ENCODE results near the gene GPR55.

Gene GPR55

DNA sequence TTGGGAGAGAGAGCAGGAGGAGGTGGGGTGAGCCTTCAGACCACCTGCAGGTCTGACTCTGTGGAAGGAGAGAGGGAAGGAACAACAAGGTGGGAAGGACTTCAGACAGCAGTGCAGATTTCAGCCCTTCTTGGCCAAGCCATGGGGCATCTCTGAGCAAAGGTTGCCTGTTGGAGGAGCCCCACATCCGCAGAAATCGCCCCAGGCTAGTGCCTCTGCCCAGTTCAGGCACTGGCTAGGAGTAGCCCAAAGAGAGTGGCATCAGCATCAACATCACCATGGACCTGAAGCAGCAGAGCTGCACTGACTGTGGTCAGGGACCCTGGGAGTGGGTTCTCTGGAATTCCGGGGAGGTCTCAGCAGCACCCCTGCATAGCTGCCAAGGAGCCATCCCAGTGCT is 10.2 kb downstream of the GPR55 start:
- DNase-seq: no peak

DNA sequence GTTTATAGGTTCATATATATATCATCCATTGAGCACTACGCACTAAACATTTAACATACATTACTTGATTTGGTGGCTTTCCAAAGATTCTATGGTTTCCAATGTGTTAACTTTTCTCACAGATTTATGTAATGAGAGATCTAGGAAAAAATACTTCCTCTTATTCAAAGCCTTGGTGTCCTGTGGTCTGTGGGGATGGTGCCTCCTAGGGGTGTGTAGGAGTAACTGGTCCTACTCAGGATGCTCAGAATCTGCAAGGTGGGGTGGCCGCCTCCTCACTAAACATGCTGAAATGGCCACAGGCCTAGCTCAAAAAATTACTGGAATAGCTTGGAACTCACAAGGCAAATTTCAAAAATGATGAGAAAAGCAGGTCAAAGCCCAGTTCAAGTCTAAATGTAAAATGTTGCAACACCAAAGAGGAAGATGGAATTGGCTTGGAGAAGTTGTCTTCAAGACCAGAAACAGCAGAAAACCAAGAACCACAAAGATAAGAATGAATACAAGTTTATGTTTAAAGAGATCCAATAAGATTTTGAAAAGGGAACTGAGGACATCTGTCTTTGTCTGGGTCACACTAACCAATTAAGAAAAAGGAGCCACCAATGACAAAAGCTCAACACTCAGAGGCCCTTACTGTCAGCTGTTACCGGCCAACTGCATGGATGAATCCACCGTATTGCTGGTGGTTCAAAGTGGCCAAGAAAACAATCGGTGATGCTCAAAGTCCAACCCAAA is 11.5 kb downstream of the GPR55 start:
- DNase-seq: peak; percentile 47

DNA sequence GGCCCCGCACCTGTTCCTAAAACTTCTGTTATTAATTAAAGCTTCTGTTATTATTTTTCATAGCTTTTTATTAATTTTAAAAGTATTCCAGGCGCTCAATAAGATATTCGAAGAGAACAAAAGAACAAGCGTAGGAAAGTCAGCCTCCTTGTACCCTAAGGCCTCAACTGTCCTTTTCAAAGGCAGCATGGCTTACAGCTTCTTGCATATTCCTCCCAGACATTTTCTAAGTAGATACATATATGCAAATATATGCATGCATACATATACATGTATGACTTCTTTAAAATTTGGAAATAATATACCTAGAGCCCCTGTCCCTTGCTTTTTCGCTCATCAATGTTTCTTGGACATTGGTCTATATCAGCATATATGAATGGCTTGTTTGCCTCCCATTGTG is 12.3 kb downstream of the GPR55 start:
- DNase-seq: no peak

DNA sequence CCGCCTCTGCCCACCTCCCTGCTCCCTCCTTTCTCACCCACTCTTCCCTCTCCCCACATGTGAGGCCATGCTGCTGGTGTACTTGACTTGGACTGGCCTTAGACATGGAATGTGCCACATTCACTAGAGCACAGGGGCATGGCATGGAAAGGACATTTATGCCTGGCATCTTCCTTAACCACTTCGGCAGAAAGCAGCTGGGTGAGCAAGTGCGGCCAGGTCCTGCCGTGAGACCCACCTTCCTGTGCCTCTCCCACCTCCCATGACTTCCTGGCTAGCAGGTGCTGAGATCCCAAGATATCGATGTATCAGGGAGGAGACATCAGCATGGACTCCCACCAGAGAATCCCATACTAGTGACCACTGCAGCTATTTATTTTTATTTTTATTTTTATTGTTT is 13.0 kb downstream of the GPR55 start:
- no peak for DNase-seq

DNA sequence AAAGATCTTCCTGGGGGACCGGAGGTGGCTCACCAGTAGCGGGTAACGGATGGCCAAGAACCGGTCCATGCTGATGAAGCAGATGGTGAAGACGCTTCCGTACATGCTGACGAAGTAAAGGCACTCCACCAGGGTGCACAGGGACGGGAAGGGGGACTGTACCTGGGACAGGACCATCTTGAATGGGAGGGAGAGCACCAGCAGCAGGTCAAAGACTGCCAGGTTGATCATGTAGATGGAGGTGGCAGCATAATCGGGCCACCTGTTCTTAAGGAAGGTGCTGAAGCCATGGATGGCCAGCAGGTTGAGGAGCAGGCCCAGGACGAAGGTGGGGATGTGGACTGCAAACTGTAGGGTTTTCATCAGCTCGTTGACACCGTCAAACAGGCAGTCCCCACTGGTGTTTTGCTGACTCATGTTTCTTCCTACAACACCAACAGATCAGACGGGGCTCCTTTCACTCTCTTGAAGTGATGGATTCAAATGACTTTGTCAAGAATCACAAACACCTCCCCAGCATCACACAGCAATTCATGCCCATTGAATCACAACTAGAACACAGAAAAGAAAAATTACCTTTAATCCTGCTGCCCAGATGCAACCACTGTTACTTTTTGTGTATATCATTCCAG is 14.4 kb downstream of the GPR55 start:
- no peak for DNase-seq

DNA sequence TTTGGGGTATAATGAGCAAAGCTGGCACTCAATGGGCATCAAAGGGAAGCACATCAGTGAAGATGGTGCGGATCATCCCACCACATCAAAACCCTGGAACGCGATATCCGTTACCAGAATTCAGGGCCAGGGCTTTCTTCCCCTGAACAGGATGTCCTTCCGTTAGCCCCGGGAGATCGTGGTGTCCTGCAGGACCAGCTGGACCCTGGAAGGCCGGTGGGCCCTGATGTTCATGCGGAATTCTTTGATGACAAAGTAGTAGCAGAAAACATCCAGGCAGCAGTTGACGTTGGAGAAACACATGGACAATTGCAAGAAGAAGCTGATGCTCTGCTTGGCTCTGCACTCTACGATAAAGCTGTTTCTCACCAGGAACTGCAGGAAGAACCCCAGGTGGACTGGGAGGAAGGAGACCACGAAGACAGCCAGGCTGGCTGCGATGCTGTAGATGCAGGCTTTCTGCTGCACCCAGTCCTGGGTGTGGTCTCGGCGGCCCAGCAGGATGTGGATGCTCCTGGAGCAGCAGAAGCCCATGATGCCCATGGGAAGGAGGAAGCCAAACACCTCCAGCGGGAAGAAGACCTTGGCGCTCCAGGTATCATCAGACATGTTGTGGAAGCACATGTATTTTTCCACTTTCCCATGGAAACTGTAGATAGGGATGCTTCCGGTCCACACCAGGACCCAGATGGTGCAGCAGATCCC is 15.0 kb downstream of the GPR55 start:
- no peak for DNase-seq

DNA sequence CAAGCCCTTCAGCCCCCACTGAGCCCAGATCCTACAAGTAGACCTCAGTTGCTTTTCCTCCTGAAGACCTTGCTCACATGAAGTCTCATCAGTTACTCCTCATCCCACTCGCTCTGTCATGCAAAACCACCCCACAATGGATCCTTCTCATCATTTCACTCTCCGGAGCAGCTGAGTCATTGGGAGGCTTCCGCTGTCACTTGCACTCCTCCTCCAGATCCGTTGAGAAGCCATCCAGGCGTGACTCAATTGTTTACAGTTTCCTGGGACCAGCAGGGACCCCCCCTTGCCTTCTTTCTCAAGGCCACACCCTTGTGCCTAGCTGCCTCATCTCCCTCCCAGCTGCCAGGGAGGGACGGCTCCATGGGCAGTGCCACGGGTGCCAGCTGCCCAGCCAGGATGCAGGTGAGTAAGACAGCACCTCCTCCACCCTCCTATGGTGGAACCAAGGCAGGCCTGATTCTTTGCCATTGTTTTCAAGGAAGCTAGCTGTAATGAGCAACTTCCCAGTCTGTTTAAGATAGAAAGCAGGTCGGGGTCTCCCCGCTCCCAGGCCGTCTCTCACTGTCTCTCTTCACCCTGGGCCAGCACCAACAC is 16.3 kb downstream of the GPR55 start:
- DNase-seq: no peak

DNA sequence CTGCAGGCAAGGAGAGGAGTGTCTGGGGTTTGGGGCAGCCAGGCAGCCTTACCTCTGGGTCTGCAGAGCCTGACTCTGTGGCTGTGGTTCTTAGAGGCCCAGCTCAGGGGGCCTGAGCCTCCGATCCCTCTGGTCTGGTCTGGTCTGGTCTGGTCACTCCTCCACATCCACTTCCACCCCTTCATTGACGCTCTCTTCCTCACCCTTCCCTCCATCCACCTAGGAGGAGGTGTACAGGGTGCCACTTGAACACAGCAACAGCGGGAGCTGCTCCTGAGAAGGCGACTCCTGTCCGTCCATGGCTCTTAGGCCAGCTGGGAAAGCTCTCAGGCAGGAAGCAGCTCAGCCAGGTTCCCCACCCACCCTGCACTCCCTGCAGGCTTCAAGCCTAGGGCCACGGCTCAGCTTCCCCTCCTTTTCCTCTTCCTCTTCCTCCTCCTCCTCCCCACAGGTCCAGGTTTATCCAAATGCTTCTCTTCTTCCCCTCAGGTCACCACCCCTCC is 16.9 kb downstream of the GPR55 start:
- no peak for DNase-seq

DNA sequence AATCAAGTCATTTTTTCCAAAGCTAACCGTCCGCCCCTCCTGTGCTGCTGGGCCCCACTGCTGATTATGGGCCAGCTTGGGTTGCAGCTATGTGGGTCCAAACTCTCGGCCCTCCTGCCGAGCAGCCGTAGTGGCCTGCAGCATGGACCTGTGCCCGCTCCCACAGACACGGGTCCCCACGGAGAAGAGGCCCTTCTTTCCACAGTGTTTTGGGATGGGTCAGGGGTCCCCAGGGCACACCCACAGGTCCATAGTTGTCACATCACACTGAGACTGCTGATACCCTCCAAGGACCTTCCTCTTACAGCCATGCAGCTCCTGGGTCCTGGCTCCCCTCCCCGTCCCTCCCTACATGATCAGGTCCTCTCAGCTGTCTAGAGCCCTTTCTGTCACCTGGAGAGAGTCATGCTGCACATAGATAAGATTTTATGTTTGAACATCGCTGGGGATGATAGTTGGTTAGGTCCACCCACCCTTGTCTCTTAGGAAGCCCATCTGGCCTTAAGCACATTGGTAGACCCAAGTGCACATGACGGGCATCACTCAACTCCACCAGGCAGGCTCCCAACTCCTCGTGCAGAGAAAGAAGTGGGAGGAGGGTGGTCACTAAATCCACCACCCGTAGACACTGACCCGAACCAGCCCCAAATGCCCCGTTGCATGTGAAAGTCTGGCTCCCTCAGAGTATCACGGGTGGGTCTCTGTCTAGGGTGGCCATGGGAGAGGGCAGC is 17.5 kb downstream of the GPR55 start:
- no peak for DNase-seq

DNA sequence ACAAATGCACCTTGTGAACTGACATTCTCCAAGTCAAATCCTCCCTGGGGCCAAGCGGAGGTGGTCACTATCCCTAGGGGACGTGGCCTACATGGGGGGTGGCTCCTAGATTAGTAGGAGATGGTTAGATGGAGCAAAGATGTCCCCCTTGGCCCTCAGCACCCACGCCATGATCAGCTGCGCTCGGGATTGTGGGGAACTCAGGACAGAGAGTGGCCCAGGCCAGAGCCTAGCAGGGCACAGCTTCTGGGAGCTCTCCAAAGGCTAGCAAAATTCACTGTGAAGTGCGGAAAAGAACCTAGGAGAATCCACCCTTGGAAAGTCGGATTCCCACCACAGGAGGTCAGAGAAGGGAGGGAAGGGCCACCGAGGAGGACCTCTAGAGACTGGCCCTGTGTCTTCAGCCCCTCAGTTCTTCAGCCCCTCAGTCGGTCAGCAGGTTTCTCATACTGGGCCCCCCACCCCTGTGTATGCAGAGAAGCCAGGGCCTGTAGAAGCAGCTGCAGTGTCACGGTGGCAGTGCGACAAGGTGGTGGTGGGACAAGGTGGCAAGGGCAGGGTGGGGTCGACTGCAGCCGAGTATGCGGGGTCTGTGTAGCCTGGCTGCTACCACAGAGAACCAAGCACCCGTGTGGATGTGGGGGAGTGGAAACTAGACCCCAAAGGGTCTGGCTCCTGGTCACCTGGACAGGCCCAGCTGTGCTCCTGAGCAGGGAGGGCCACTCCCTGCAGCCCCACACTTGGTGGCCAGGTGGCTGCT is 18.4 kb downstream of the GPR55 start:
- no peak for DNase-seq

DNA sequence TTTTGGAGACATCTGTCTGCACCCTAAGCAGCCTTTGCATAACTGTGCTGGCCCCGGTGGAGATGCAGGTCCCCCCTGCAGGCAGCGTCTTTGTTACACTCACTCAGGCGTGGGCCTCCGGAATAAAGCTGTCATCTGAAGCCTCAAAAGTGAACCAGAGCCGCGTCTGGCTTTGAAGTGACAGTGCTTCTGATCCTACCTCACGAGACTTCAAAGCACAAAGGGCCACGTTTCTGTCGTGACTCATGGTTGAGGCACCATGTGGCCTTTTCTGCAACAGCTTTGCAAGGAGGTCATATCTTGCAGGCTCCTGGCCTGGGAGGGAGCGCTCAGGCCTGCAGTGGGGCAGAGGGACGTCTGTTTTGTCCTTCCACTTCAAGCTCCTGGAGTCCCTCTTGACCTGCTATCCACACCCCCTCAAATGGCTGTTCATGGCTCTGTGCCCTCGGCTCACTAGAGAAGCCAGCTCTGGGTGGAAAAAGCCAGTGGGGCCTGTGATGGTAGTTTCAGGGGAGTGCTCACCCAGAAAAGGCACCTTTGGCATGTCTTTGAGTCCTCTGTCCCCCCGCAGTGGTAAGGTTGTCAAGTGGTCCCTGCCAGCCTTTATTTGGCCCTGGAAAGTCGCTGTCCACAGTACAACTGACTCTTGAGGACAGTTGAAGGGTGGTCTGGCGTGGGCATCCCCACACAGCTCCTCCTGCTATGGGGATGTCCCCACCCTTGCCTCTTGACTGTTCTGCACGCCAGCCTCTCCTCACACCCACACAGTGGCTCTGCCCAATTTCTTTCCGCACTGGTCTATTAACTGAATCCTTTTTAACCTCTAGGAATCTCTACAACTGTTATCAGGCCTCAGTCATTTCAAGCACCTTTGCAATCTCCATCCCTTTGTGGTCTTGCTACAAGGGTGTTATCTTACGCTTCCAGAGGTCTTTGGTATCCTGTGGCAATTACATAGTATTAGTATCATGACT is 19.3 kb downstream of the GPR55 start:
- no peak for DNase-seq

DNA sequence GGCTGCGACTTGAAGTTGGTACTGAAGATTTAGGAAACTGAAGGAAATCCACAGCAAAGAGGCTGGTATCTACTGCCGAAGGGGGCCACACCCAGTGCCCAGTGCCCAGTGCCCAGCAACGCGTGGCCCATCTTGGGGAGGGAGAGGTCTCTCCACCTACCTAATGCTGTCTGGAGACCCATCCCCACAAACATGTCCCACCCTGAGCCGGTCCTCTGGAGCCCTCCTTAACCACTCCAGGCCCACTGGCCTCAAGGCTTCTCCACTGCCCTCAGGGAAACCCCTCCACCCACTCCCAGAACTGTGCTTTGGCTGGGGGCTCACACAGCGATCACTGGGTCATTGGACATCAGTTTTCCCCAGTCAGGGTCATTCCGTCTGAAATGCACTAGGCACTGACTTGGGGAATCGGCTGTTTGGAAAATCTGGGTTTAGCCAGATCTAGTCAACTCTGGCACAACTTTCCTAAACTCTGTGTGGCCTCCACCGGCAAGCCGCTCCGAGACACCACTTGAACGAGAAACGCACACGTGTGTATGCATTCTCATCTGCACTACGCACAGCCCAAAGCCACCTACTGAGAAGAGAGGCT is 20.1 kb downstream of the GPR55 start:
- DNase-seq: no peak

DNA sequence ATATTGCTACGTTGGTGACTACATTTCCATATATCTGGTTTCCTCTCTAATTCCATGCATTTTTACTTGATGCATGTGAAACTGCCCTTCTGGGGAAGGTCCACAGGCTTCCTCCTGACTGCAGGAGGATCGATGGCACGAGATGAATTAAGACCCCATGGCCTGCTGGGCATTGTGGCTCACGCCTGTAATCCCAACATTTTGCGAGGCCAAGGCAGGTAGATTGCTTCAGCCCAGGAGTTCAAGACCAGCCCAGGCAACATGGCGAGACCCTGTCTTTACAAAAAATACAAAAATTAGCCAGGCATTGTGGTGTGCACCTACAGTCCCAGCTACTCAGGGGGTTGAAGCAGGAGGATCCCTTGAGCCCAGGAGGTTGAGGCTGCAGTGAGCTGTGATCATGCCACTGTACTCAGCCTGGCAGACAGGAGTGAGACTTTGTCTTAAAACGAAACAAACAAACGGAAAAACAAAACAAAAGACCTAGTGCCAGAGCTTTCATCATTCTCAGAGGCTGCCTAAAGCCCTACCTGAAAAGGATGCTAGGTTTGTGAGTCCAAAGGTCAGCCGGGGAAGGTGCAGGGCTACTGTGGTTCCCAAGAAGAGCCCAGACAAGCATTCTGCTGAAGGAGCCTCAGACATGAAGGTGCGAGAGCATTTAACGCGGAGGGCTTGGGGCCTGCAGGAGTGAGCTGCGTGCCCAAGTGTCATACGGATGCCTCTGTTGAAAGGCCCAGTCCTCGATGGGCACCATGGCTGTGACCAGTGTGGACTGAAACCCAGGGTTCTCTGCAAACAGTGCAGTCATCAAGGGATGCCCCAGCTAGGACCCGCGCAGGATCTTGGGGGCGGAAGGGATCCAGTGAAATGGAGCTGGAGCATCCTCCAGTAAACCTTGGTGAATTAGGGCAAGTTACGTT is 21.6 kb downstream of the GPR55 start:
- no peak for DNase-seq

DNA sequence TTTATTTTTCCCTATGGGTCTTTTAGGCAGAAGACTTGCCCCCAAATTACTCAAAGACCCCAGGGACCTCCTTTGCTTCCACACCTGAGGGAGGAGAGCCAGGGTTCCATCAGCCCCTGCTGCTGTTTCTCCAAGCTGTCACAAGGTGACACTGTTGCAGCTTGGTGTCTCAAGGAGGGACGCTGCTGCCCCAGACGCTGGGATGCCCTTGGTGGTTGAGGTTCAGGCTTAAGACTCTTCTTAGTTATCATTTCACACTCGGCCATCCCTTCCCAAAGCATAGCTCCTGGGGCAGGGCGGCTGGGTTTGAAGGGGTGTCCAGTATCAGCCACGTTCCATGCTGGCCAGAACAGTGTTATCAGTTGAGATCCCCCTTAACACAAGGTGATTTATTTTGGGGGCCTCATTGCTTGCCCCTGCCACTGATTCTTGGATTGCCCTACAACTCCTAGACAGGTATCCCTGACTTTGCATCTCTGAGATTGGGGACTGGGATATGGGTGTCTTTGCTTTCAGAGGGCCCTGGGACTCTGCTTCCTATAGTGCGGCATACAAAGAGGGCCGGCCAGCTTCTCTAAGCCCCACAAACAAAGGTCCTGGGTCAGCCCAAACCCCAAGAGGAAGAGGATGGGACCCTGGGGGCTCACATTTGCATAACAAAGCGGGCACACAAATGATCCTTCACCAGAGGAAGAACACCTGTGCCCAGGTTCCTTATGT is 22.7 kb downstream of the GPR55 start:
- DNase-seq: peak; percentile 56

DNA sequence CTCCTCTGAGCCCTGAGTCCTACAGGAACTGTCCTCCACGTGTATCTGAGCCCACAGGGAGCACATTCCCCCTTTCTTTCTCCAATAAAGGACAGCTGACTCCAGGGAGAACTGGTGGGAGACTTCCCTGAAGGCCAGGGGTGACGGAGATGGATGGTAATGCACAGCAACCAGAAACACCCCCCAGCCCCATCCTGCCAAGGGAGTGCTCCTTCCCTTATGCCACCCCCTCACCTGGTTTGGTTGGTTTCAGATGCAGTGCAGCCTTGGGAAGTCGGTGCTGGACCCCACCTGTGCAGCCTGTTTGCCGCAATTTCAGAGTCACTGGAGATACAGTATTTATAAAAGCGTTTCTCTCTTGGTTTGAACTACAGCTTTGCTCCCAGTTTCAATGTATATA is 24.0 kb downstream of the GPR55 start:
- no peak for DNase-seq

DNA sequence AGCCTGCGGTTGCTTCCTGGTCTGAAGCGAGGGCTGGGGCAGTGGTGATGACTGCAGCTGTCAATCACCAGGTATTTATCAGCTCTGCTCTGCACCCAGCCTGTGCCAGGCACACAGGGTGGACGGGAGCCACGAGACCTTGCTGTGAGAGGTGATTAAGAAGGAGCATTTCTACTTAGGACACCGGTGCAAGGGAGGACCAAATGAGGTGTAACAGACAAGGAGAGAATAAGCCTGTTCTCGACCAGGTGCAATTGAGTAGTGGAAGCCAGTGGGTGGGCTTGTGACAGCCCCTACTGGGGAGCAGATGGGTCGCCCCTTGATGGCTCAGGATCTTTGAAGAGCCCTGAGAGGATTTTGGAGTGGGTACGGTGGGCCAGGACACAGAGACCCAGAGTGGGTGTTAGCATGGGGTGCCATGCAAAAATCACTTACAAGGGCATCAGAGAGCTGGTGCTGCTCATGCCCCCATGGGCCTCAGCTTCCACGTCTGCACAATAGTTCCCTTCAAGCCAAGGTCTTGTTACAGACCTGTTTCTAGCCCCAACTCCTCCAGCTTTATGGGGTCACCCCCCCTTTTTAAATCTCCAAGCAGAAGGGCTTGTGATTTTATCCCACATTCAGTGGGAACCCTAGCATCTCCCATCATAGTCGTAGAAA is 24.6 kb downstream of the GPR55 start:
- no peak for DNase-seq

DNA sequence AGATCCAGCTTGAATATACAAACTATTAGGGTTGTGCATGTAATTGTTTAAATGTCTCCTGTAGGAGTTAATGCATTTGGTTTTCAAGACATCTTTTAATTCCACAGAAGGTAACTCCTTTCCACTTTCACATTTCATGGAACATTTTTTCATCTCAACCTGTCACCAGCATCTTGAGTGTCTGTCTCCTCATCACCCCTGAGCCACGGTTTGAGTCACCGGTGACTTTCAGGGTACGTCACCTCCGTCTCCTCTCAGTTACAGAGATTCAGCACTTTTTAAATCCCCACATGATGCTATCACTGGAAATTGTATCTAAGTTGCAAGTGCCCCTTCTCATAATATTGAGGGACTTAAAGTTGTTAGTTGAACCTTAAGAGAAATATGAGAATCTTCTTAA is 25.3 kb downstream of the GPR55 start:
- no peak for DNase-seq

DNA sequence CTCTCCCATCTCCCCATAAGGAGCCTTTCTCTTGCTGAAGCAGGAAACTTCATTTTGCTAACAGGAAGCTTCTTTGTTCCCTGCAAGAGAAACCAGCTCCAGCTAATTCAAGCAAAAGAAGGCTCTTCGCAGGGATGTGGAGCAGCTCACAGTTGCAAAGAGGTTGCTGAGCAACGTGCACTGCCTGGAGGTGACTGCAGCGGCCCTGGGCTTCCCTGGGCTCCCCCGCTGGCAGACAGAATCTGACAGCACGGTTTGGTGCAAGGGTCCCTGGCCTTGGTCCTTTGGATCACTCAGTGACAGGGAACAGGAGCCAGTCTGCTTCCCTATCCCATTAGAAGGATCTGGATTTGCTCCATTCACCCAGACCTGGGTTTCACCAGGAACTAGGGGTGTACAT is 25.8 kb downstream of the GPR55 start:
- DNase-seq: no peak

Data from RPMI8226 (cell line).